NCI-H510A (cell line): Measurements from ENCODE around the gene ELOVL2.
"Not testable (repeated sequence)": the region's sequence is repeated elsewhere in the genome, so short reads cannot be mapped to it uniquely, and the experiment has no call there.

Experiments
- DNase-seq: peaks from one replicate; lab custom pipeline; 2025; lab: John Stamatoyannopoulos, UW

Gene ELOVL2

DNA sequence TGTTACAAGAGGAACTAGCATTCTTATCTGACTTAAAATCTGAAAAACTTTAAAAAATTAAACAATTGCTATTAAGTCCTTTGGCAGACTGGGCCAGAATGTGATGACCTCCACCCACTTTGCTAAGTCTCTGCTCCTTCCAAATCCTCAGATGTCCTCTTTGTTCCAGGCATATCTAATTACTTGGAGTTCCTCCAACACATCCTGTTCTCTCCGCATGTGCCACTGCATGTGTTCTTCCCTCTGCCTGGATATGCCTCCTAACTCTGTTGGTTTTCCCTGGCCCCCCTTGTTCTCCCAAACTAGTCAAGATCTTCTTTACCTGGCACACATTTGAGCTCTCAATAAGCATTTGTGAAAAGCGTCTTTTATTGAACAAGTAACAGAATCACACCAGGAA is 23.1 kb downstream of the ELOVL2 start:
- DNase-seq = no peak

DNA sequence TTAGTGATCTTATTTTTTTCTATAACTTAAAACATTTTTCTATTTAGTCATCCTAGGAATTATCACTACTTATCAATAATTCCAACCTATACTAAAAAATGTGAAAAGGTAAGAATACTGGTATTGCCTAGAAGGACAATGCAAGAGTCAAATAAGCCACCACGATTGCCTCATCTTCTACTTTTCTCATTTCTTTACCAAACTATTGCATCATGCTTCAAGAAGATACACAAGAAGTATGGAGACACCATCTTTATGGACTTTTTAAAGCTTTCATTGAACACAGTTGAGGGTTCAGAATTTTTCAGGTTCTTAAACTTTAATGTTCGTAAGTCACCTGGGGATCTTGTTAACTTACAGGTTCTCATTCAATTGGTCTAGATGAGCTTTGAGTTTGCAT is 25.9 kb downstream of the ELOVL2 start:
- no peak for DNase-seq

DNA sequence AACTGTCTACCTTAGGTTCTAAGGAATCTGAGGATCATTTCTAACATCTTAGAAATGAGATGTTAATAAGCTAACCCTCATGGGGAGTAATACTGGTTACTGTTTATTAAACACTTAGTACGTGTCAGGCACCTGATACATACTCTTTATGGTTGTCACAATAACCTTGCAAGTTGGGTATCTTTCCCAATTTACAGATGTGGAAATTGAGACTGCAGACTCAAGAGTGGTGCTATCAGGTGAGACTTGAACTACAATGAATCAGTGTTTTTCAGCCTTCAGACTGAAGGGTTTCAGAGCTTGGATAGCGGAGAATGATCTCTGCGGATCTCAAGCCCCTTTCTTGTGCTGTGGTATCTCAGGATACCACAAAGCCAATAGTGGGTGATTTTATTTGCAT is 27.0 kb downstream of the ELOVL2 start:
- no peak for DNase-seq

DNA sequence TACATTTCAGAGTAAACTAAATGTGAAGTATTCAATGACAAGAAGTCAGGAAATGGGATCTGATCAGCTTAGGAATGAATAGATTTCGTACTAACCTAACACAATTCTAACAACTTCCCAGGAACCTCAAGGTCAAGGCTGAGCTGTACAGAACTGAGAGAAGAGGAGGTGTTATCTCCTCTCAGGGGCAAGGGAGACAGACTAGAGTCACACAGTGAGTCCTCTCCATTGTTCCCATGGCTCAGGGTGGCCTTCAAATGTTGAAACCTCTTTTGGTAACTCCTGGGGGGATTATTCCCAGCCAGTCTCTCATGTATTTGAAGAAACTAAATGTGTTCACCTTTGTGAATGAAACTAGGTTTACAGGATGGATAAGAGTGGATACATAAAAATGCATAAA is 27.7 kb downstream of the ELOVL2 start:
- no peak for DNase-seq

DNA sequence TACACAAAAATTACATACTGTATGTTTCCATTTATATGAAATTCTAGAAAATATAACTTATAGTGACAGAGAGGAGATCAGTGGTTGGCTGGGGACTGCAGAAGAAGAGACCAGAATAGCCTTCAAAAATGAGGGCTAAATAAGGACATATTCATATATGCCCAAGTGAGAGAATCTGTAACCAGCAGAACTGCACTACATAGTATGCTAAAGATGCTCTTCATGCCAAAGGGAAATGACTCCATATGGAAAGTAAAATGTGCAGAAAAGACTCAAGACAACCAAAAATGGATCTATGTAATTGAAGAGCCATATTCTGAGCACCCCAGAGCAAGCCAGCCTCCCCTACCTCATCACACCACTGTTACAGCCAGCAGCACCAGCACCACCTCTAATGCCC is 29.0 kb downstream of the ELOVL2 start:
- no peak for DNase-seq

DNA sequence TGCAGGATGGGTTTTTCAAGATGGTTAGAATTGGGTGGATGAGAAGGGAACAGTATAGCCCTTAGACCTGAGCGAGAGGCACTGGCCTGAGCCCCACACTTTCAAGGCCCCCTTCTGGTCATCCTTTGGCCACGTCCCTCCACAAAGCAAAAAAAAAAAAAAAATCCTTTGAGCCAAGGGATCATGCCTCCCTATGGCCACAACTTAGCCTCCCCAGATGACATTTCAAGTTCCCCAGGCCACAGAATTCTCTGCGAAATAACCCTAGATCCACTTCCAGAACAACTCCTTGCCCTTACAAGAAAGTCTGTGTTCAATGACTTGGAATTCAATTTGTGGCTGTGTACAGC is 30.4 kb downstream of the ELOVL2 start:
- no peak for DNase-seq

DNA sequence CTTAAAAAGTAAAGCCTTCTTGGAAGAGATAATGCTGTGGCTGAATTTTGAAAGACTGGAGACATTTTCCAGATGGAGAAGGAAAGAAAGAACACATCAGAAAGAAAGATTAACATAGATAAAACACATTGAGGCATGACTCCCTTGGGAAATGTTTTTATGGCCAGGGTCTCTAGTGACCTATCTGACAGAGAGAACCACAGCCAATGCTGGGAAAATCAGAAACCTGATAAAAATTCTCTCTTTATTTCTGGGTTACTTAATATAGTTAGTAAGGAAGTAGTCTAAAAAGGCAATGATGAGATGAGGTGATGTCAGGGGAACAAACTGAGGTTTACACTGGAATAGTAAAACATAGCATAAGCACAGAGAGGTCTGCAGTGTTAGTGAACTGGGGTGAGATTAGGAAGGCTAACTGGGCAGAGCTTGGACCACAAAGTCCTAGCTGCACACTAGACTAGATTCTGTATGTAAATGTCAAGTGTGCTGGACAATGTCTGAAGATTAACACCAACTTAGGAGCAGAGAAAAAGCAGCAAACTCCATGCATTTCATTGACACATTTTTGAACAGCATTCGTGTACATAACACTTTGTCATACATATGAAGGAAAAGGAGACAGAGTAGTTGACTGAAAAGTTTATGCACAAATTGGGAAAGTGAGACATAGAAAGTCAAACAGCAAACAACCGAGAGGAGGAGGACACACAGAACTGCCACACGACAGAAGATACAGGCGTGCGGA is 31.0 kb downstream of the ELOVL2 start:
- no peak for DNase-seq

DNA sequence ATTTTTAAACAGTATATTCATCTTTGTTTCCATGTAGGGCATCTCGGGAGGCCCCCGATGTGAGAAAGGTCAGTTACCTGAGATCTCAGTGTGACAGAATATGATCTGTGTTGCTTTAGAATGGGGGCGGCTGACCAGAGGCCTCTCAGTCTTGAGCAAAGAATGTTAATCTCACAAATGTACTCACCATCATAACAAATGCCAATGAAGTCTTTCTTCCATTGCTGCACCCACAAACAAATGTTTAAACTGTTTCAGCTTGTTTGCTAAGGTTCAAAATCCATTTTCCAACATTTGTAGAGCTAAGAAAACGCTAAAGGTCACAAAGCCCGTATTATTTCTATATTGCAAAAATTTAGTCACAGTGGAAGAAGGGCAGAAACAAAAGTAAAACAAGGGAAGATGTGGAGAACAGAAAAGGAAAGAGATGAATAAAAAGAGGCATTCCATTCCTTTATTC is 31.8 kb downstream of the ELOVL2 start:
- no peak for DNase-seq

DNA sequence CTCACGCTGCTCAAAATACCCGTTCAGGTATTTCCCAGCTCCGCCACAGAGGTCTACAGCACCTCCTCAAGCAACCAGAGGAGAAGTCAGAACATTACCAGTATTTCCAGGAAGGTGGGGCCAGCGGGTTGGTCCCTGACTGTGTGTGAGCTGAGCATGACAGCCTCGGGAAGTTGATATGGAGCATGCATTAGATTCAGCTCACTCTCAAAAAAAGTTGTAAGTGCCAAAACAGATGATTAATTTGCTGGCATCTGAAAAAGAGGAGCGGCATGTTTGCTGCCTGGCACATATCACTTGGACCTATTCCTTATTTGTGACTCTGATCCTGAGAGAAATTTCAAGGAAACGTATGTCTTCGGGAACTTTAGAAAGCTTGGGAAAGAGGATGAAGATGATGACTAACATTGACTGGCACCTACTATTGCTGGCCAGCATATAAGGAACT is 32.3 kb downstream of the ELOVL2 start:
- no peak for DNase-seq

DNA sequence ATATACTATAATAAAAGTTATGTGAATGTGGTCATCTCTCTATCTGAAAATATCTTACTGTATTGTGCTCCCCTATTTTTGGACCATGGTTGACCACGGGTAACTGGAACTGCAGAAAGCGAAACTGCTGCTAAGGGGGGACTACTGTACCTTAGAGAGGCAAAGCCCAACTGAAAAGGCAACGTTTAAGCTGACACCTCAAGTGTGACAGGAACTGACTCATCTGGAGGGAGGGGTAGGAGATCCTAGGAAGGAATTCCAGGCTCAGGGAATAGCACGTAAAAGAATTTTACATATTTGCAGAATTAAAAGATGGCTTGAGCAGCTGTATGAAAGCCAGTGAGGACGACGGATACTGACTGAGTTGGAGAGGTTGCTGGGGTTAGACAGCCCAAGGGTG is 34.8 kb downstream of the ELOVL2 start:
- DNase-seq = no peak

DNA sequence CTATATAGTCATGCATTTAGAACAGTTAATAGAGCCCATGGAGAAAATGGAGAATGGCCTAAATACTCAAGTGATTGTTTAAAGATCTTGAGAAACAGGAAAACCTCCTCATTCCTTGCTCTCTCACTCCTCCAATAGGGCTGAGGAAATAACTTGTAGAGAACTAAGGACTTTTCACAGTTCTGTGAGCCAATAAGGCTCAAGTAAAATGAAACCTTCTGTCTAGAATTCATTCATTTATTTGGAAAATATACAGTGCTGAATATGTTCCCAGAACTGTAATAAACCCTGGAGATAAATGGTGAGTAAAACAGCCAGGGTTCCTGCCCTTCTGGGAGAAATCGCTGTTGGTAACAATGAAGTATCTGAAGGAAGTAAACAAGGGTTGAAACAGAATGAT is 35.3 kb downstream of the ELOVL2 start:
- no peak for DNase-seq

DNA sequence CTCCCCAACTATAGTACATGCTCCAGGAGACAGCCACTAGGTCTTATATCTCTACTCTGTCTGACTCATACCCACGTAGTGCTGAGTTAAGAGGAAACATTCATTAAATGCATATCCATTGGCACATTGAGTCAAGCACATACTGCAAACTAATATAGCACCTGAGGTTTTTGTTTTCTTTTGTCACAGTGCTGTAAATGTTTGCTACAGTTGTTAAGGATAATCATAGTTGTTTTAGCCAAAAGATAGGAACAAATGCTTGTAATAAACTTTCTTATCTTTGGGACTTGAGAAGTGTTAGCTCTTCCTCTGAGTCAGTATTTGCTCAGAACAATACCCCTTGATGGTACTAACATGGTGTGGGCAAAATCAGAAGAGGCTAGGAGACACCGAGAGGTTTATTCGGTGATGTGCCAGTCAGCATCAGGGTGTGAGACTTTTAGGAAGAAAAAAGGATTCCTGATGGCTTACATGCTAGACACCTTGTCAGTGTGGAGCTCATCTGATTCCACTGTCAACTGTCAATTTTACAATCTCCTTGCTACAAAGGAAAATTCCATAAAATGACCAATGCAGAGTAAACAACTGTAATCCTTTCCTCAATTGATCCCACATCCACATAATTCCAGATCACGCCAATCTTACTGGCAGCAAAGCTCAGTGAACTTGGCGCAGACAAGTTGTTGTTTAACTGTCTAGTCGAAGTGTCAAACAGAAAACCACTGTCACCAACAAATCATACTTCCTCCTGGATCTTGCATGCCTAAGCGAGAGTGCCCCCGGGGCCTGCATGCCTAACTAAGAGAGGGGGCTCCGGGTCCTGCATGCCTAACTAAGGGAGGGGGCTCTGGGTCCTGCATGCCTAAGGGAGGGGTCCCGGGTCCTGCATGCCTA is 36.1 kb downstream of the ELOVL2 start:
- DNase-seq = no peak

DNA sequence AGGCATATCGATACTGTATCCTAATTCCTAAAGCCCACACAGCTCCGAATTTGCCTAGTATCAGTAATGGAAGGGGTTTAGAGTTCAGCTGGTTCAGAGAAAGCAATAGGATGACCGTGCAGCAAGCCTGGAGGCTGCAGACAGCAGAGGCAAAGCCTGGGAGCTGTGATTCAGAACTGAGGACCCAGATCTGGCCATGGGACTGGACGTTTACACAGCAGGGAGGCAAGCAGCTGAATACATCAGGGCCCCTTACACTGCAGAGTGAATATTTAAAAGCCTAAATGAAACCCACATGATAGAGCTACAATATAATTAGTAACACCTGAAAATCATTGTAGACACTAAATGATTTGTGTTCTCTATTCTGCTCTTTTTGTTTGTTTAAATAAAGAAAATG is 38.0 kb downstream of the ELOVL2 start:
- DNase-seq = no peak

DNA sequence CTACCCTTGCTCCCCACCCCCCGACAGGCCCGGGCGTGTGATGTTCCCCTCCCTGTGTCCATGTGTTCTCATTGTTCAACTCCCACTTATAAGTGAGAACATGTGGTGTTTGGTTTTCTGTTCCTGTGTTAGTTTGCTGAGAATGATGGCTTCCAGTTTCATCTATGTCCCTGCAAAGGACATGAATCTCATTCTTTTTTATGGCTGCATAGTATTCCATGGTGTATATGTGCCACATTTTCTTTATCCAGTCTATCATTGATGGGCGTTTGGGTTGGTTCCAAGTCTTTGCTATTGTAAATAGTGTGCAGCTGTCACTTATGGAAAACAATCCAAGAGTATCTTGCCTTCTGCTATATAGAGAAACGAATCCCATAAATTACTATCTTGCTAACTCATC is 40.8 kb downstream of the ELOVL2 start:
- not testable (repeated sequence) for DNase-seq

DNA sequence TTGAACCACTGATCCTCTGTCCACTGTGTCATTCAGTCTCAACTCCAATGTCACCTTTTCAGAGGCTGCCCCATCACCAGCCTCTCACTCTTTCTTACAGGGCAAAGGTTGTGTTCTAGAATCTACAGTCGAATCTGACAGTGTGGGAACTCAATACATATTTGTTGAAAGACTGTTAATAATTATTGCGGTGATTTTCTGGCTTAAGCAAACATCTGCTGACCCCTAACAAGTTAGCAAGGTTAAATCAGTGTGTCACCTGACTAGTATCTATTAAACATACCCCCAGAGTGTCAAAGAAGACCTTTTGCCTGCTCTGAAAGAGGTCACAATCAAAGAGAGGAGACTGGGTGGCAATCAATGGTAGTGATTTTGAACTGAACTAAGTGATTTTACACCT is 41.9 kb downstream of the ELOVL2 start:
- DNase-seq = no peak

DNA sequence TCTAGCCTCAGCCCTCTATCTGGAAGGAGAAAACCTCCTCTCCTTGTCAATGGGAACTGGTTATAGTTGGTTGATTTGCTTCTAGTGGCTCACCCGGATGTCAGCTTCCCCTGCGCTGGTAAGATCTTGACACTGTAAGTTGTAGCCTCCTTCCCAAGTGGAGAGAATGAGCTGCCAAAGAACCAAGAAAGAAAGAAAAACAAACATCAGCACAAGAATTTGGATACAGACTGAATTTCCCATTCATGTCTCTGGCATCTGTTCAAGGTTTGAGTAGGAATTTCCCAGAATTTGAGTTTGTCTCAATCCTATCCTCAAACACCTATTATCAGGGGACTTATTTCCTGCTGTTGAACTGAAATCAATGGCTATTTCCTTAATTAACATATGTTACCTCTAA is 44.1 kb downstream of the ELOVL2 start:
- DNase-seq = no peak

DNA sequence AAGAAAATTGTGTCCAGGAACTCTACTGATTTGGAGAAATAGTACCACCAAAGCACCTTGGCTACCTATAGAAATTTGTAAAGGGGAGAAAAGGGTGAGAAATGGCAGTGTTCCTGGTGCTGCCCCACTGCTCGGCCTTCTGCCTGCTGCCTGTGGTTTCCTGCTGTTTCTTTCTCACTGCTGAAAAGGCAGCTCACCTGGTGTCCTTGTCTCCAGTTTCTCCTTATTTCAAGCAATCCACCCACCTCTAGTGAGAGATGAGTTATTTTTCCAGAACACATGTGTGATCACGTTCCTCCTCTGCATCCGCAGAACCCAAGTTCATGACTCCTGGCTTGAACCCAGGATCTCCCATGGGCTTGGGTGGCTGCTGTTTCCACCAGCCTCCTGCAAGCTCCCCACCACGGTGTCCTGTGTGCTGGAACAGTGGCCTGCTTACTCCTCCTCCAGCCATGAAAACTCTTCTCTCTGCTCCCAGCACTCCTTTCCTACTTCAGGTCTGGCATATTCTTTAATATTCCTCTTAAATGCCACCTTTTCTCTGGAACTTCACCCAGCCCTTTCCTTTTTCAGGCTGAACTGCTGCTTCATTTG is 48.9 kb downstream of the ELOVL2 start:
- no peak for DNase-seq

DNA sequence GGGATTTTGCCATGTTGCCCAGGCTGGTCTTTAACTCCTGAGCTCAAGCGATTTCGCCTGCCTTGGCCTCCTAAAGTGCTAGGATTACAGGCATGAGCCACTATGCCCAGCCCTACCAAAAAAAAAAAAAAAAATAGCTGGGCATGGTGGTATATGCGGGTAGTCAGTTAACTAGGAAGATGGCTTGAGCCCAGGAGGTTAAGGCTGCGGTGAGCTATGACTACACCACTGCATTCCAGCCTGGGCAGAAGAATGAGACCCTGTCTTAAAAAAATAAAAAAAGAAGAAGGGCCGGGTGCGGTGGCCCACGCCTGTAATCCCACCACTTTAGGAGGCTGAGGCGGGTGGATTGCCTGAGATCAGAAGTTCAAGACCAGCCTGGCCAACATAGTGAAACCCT is 50.2 kb downstream of the ELOVL2 start:
- DNase-seq = no peak

DNA sequence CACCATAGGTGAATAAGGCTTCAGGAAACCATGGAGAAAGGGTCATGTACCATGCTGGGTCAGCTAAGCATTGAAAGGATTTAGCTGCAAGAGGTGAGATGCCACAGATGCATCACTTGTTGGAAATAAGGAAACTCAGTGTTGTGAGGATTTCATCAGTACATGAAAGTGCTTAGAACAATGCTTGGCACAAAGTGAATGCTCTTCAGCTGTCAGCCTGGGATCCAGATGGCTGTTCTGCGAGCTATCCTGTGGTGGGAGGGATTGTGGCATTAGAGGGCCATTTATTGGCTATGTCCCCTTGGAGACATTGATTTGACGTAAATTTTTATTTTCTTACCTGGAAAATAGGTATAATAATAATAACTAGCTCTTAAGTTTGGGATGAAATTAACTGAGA is 53.0 kb downstream of the ELOVL2 start:
- DNase-seq = no peak

DNA sequence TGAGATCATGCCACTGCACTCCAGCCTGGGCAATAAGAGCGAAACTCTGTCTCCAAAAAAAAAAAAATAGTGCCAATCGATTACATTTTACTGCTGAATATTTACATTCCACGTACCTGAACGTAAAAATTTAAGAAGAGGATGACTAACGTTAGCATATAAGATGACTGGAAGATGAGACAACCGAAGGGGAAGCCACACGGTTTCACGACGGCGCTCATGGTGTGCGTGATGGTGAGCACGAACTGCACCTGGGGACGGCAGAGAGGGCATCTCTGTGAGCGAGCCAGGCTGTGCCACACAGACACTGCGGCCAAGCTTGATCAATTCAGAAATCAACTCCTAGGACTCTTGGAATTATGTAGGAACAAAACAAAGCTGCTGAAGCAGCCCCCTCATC is 54.5 kb downstream of the ELOVL2 start:
- DNase-seq = no peak

DNA sequence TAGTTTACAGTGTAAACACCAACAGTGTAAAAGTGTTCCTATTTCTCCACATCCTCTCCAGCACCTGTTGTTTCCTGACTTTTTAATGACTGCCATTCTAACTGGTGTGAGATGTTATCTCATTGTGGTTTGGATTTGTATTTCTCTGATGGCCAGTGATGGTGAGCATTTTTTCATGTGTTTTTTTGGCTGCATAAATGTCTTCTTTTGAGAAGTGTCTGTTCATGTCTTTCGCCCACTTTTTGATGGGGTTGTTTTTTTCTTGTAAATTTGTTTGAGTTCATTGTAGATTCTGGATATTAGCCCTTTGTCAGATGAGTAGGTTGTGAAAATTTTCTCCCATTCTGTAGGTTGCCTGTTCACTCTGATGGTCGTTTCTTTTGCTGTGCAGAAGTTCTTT is 59.1 kb downstream of the ELOVL2 start:
- not testable (repeated sequence) for DNase-seq

DNA sequence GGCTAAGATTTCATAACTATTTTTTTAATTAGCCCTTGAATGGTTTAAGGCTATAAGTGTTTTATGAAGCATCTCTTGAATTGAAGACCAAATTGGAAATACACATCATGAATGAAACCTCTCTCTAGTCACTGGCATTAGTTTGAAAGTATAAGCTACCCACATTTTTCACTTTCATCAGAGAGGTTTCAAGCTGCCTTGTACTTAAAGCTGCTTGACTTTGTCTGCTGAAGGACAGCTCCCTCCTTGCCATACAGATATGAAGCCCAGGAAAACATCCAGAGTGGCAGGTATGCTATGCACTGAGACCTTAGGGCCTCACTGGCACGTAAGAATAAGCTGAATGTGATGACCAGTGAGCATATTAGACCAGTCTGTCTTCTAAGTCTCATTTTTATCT is 62.7 kb downstream of the ELOVL2 start:
- DNase-seq = no peak

DNA sequence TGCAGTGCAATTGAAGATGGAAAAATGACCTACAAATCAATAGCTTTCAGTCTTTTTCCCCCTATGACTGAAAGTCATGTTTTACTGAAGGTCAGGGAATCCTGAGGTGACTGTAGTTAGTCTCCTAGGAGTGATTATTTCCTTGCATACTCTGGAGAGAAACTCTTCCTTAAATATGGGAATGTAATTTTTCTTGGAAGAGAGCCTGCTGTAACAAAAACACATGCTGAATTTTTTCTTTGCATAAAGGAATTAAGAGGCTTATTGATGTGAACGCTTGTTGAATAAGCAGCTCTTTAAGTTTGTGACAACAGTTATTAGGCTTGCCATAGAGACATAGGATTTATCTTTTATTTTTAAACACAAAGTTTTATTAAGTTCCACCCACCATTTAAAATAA is 64.5 kb downstream of the ELOVL2 start:
- DNase-seq = no peak
